Germinal center (tissue), 1 donor: ENCODE results near the gene KCNIP3.

ENCODE experiments used
- DNase-seq: peaks from one replicate; pipeline ENCODE4 v3.0.0; 2012; ENCODE audit warnings: mixed read lengths, low spot score

The KCNIP3 gene

DNA sequence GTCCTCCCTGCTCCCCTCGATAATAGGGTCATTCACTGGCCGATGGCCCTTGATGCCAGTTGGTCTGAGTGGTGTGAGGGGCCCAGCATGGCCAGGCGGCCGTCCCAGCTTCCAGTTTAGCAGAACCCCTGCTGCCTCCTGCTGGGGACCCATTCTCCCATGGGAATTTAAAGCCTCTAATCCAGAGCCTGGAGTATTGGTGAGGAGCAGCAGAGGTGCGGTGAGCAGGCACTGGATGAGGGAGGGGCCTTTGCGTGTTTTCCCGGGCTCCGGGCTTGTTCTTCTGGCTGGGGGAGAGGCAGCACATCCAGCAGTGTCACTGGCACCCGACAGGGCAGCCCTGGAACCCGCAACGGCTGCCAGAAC is 17.4 kb downstream of the KCNIP3 start:
- no peak for DNase-seq

GRCh38 chr2:95314964-95315611 is 17.9 kb downstream of the KCNIP3 start:
- DNase-seq, result no peak

- no peak for DNase-seq
Observed at GRCh38 chr2:95315801-95316411, 18.8 kb downstream of the KCNIP3 start.

DNA sequence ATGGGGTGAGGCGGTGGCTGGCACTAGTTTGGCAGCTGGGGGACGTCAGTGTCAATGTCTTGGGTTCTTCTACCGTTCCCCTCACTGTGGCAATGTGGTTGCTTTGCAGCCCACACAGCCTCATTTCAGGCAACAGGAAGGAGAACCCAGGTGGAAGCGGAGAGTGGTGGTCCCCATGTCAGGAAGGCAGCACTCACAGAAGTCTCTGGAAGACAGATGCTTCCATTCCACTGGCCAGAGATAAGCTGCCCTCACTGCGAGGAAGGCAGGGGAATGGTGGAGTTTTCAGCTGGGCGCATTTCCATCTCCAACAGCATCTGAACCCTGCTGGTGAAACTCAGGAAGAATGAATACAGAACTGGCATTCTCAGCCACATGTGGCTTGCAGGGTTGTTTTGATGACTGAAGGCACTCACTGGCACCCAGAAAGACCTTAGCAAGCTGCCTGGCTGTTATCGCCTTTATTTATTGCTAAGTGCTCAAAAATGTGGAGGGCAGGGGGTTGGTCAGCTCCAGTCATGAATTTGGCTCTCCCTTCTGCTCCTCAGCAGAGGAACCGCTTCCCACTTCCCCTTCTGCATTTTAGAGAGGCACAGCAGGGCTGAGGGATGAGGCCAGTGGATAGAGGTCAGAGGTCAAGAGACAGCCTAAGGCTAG is 19.4 kb downstream of the KCNIP3 start:
- DNase-seq, result no peak

DNA sequence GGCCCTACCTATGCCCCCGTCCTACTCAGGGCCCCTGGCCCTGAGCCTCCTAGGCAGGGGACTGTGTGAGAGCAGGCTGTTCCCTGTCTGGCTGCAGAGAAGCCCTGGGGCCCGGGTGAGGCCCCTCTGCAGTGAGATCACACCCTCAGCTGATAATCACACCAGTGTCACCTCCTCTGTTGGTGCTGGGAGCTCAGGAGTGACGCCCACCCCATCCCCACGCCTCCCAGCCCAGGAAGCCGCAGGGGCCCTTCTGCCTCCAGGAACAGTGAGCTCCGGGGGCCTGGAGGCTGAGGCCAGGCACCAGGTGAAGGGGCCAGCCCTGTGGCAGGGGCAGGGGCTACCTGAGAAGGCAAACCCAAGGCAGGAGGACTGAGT is 20.0 kb downstream of the KCNIP3 start:
- DNase-seq, result no peak

GRCh38 chr2:95317665-95318425 is 20.7 kb downstream of the KCNIP3 start:
- no peak for DNase-seq

DNA sequence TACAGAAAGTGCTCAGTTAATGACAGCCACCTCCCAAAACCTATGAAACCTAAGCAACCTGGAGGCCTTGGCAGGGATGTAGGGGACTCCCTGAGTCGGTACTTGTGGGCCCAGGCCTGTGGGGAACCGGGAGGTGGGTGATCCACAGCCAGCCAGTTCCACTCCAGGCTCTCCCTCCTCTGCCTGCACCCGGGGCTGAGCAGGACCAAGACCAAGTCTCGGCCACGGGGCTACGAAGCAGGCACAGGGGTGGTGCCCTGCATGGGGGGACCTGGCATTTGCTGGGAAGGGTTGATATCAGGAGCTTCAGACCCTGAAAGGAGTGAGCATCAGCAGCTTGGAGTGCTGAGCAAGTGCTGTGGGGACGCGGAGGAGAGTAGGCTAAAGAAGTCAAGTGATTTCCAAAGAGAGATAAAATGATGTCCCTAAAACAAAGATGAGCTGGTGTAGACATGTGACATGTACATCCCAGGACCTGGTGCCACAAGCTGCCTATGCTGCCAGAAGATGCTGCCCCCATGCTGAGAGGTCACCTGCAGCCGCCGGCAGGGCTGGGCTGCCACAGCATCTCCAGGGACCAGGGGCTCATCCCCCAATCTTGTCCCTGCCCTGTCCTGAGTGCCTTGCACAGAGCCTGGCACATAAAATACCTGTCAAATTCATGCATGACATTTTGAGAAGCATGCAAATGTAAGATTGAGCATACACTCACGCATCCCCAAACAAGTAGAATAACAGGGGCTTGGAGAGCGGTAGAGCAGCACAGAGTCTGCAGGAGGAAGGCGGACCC is 21.5 kb downstream of the KCNIP3 start:
- DNase-seq, result no peak

DNA sequence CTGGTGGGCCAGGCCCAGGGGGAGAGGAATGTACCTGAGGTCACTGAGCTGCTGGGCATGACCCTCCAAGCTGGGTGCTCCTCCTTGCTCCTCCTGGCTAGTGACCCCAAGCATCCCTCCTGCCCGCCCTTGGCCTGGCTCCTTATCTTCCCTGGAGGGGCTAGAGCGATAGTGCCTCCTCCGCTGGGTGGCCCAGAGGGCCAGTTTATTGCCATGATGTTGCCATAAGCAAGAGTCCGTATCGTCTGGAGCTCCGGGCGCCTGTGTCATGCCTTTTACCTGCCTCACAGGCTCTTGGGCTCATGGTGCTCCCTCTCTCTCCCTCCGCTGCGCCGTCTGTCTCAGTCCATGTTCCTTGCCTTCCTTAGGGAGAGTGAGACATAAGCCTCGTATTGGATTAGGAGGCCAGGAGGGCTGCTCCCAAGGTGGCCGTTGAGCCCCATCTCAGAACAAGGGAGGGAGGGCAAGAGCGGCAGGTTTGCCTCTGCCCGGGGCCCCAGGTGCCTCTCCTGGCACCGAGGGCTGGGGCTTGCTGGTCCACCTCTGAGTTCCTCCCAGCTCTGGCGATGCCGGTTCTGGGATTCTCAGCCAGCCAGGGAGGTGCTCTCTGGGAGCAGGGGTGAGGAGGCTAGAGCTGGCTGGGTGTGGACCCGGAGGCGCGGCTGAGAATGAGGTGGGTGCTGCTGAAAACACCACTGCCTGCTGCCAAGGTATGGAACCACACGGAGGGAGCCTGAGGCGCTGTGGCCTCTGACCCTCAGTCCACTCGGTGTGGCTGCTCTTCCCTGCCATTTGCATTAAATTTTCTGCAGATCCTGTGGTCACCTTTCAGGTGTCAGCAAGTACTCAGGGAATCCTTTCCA is 22.6 kb downstream of the KCNIP3 start:
- DNase-seq, result no peak

GRCh38 chr2:95320344-95320712 is 23.2 kb downstream of the KCNIP3 start:
- DNase-seq, result no peak

DNA sequence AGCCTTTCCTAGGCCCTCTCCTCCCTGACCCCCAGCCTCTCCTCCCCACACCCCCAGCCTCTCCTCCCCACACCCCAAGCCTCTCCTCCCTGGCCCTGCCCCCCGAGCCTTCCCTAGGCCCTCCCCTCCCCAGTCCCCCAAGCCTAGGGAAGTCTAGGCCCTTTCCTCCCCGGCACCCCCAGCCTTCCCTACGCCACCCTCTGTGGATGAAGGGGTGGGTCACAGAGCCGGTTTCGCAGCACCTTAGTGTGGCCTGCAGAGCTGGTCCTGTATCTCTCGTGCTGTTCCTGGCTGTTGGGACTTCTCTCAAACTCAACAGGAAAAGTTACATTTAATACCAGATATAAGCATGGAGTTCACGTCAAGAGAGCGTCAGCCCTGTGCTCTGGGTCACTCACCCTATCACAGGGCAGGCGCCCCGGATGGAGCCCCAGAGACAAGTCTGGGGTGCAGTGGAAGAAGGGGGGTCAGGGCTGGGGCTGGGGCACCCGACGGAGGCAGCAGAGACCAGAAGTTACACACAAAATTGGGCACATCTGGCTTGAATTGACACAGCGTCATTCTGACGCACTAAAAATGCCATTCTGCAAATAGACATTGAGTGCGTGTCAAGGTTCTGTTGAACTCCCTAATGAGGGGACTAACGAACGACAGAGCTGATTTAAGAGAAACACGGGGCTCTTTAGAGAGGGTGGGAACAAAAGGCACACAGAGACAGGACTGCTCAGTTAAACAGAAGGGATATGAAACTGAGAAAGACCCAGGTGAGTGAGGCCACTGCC is 24.0 kb downstream of the KCNIP3 start:
- no peak for DNase-seq

GRCh38 chr2:95323347-95324155 is 26.4 kb downstream of the KCNIP3 start:
- no peak for DNase-seq

GRCh38 chr2:95325026-95325425 is 27.9 kb downstream of the KCNIP3 start:
- DNase-seq, result no peak

GRCh38 chr2:95325590-95326432 is 28.7 kb downstream of the KCNIP3 start:
- DNase-seq, result no peak

- no peak for DNase-seq
Observed at GRCh38 chr2:95326433-95327140, 29.4 kb downstream of the KCNIP3 start.

DNA sequence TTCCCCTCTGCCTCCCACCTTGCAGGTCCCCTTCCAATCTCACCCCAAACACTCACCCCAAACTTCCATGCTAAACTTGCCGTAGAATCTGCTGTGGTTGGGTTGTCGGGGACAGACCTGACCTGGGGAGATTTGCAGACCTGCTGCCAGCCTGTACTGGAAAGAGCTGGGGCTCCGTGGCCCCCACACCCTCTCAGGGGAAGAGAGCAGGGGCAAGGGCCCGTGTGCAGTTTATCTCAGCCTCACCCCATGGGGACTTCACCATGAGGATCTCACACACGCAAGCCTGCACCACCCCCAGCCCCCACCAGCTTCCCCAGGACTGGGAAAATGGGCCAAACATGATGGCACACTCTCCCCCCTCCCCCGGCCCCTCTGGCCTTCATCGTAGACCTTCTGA is 30.7 kb downstream of the KCNIP3 start:
- no peak for DNase-seq

GRCh38 chr2:95328358-95329125 is 31.4 kb downstream of the KCNIP3 start:
- no peak for DNase-seq

- no peak for DNase-seq
Observed at GRCh38 chr2:95329401-95329800, 32.3 kb downstream of the KCNIP3 start.
